22Rv1 (cell line): ENCODE data around the gene CC2D2B.
"Not testable (repeated sequence)": the region's sequence is repeated elsewhere in the genome, so short reads cannot be mapped to it uniquely, and the experiment has no call there.

Source experiments
- CTCF ChIP-seq: fragments of 450-650 bp; IDR thresholded peaks from 2 replicates; pipeline ENCODE4 v1.5.1; 2017; ENCODE audit warnings: mild to moderate bottlenecking
- ZFX ChIP-seq: fragments of 450-650 bp; IDR thresholded peaks from 2 replicates; pipeline ENCODE4 v1.6.1; 2017; ENCODE audit warnings: antibody characterized with exemption, borderline replicate concordance

GRCh38 chr10:95874783-95875182 is 33.0 kb upstream of the CC2D2B start:
- TF ChIP-seq CTCF, ZFX: not testable (repeated sequence)
